ENCODE data around the gene FRMPD4.

The FRMPD4 gene

GRCh38 chrX:12309040-12309743 is 170.9 kb downstream of the FRMPD4 start:
- Histone ChIP-seq H3K9ac (ENCODE audit: low read depth, low read length) (no peak overlapping the region), H3K9me3 (ENCODE audit: insufficient read depth, low read depth, low read length) (no peaks in the 10 kb centered on the region), H3K36me3 (ENCODE audit: insufficient read depth, low read depth, low read length) (no peaks in the 10 kb centered on the region), H3K4me1 (ENCODE audit: insufficient read depth, low read length) (peaks cover 9% of the 10 kb centered on the region), H3K27ac (ENCODE audit: low read length) (no peak overlapping the region), H3K4me3 (ENCODE audit: low read length) (no peak overlapping the region), H3K27me3 (ENCODE audit: insufficient read depth, low read length) (no peaks in the 10 kb centered on the region)

- Histone ChIP-seq H3K9me3 (ENCODE audit: insufficient read depth, low read depth, low read length) (no peaks in the 10 kb centered on the region), H3K4me3 (ENCODE audit: low read length) (no peak overlapping the region), H3K4me1 (ENCODE audit: insufficient read depth, low read length) (peaks cover 9% of the 10 kb centered on the region), H3K9ac (ENCODE audit: low read depth, low read length) (no peak overlapping the region), H3K36me3 (ENCODE audit: insufficient read depth, low read depth, low read length) (no peaks in the 10 kb centered on the region), H3K27me3 (ENCODE audit: insufficient read depth, low read length) (no peaks in the 10 kb centered on the region), H3K27ac (ENCODE audit: low read length) (no peak overlapping the region)
Observed at GRCh38 chrX:12309744-12310076, 171.4 kb downstream of the FRMPD4 start.

- Histone ChIP-seq H3K4me1 (ENCODE audit: insufficient read depth, low read length) (peaks cover 4% of the 10 kb centered on the region; the same call in 1 of the 2 replicates), H3K9me3 (ENCODE audit: insufficient read depth, low read depth, low read length) (no peaks in the 10 kb centered on the region), H3K27ac (ENCODE audit: low read length) (no peak overlapping the region), H3K36me3 (ENCODE audit: insufficient read depth, low read depth, low read length) (no peaks in the 10 kb centered on the region), H3K4me3 (ENCODE audit: low read length) (no peak overlapping the region), H3K9ac (ENCODE audit: low read depth, low read length) (no peak overlapping the region), H3K27me3 (ENCODE audit: insufficient read depth, low read length) (no peaks in the 10 kb centered on the region)
Observed at GRCh38 chrX:12314651-12315050, 176.4 kb downstream of the FRMPD4 start.

GRCh38 chrX:12315526-12315925 is 177.3 kb downstream of the FRMPD4 start:
- H3K36me3 ChIP-seq (ENCODE audit: insufficient read depth, low read depth, low read length) = no peaks in the 10 kb centered on the region
- no peak overlapping the region for H3K9ac ChIP-seq (ENCODE audit: low read depth, low read length)
- no peak overlapping the region for H3K4me3 ChIP-seq (ENCODE audit: low read length)
- no peak overlapping the region for H3K27ac ChIP-seq (ENCODE audit: low read length)
- H3K4me1 ChIP-seq (ENCODE audit: insufficient read depth, low read length) = 0 out of 2 replicates have a peak, but pooled peaks cover 3% of the 10 kb centered on the region
- H3K27me3 ChIP-seq (ENCODE audit: insufficient read depth, low read length) = no peaks in the 10 kb centered on the region
- H3K9me3 ChIP-seq (ENCODE audit: insufficient read depth, low read depth, low read length) = no peaks in the 10 kb centered on the region

GRCh38 chrX:12319003-12319519 is 180.8 kb downstream of the FRMPD4 start:
- H3K36me3 ChIP-seq (ENCODE audit: insufficient read depth, low read depth, low read length) = no peaks in the 10 kb centered on the region
- H3K9me3 ChIP-seq (ENCODE audit: insufficient read depth, low read depth, low read length) = no peaks in the 10 kb centered on the region
- H3K27ac ChIP-seq (ENCODE audit: low read length) = no peak overlapping the region
- H3K4me3 ChIP-seq (ENCODE audit: low read length) = no peak overlapping the region
- H3K27me3 ChIP-seq (ENCODE audit: insufficient read depth, low read length) = no peaks in the 10 kb centered on the region
- H3K9ac ChIP-seq (ENCODE audit: low read depth, low read length) = no peak overlapping the region
- no peaks in the 10 kb centered on the region for H3K4me1 ChIP-seq (ENCODE audit: insufficient read depth, low read length)

- Histone ChIP-seq H3K27ac (ENCODE audit: low read length) (no peak overlapping the region), H3K9me3 (ENCODE audit: insufficient read depth, low read depth, low read length) (no peaks in the 10 kb centered on the region), H3K27me3 (ENCODE audit: insufficient read depth, low read length) (no peaks in the 10 kb centered on the region), H3K4me1 (ENCODE audit: insufficient read depth, low read length) (no peaks in the 10 kb centered on the region), H3K9ac (ENCODE audit: low read depth, low read length) (no peak overlapping the region), H3K36me3 (ENCODE audit: insufficient read depth, low read depth, low read length) (no peaks in the 10 kb centered on the region), H3K4me3 (ENCODE audit: low read length) (no peak overlapping the region)
Observed at GRCh38 chrX:12319992-12320391, 181.7 kb downstream of the FRMPD4 start.

GRCh38 chrX:12322031-12322430 is 183.8 kb downstream of the FRMPD4 start:
- no peak overlapping the region for H3K4me3 ChIP-seq (ENCODE audit: low read length)
- H3K27me3 ChIP-seq (ENCODE audit: insufficient read depth, low read length) = no peaks in the 10 kb centered on the region
- H3K27ac ChIP-seq (ENCODE audit: low read length) = no peak overlapping the region
- H3K4me1 ChIP-seq (ENCODE audit: insufficient read depth, low read length) = no peaks in the 10 kb centered on the region
- no peaks in the 10 kb centered on the region for H3K36me3 ChIP-seq (ENCODE audit: insufficient read depth, low read depth, low read length)
- H3K9ac ChIP-seq (ENCODE audit: low read depth, low read length) = no peak overlapping the region
- no peaks in the 10 kb centered on the region for H3K9me3 ChIP-seq (ENCODE audit: insufficient read depth, low read depth, low read length)

- Histone ChIP-seq H3K4me3 (ENCODE audit: low read length) (no peak overlapping the region), H3K36me3 (ENCODE audit: insufficient read depth, low read depth, low read length) (no peaks in the 10 kb centered on the region), H3K27me3 (ENCODE audit: insufficient read depth, low read length) (no peaks in the 10 kb centered on the region), H3K27ac (ENCODE audit: low read length) (no peak overlapping the region), H3K4me1 (ENCODE audit: insufficient read depth, low read length) (no peaks in the 10 kb centered on the region), H3K9me3 (ENCODE audit: insufficient read depth, low read depth, low read length) (no peaks in the 10 kb centered on the region), H3K9ac (ENCODE audit: low read depth, low read length) (no peak overlapping the region)
Observed at GRCh38 chrX:12325171-12325570, 186.9 kb downstream of the FRMPD4 start.

- Histone ChIP-seq H3K36me3 (ENCODE audit: insufficient read depth, low read depth, low read length) (no peaks in the 10 kb centered on the region), H3K4me3 (ENCODE audit: low read length) (no peak overlapping the region), H3K27me3 (ENCODE audit: insufficient read depth, low read length) (no peaks in the 10 kb centered on the region), H3K9me3 (ENCODE audit: insufficient read depth, low read depth, low read length) (no peaks in the 10 kb centered on the region), H3K27ac (ENCODE audit: low read length) (no peak overlapping the region), H3K4me1 (ENCODE audit: insufficient read depth, low read length) (no peaks in the 10 kb centered on the region), H3K9ac (ENCODE audit: low read depth, low read length) (no peak overlapping the region)
Observed at GRCh38 chrX:12327836-12328235, 189.6 kb downstream of the FRMPD4 start.

- Histone ChIP-seq H3K4me3 (ENCODE audit: low read length) (no peak overlapping the region), H3K9ac (ENCODE audit: low read depth, low read length) (no peak overlapping the region), H3K9me3 (ENCODE audit: insufficient read depth, low read depth, low read length) (no peaks in the 10 kb centered on the region), H3K27ac (ENCODE audit: low read length) (no peak overlapping the region), H3K27me3 (ENCODE audit: insufficient read depth, low read length) (no peaks in the 10 kb centered on the region), H3K4me1 (ENCODE audit: insufficient read depth, low read length) (no peaks in the 10 kb centered on the region), H3K36me3 (ENCODE audit: insufficient read depth, low read depth, low read length) (no peaks in the 10 kb centered on the region)
Observed at GRCh38 chrX:12329476-12329875, 191.2 kb downstream of the FRMPD4 start.

- no peak overlapping the region for H3K9ac ChIP-seq (ENCODE audit: low read depth, low read length)
- no peak overlapping the region for H3K27ac ChIP-seq (ENCODE audit: low read length)
- H3K27me3 ChIP-seq (ENCODE audit: insufficient read depth, low read length) = no peaks in the 10 kb centered on the region
- no peak overlapping the region for H3K4me3 ChIP-seq (ENCODE audit: low read length)
- H3K9me3 ChIP-seq (ENCODE audit: insufficient read depth, low read depth, low read length) = no peaks in the 10 kb centered on the region
- H3K4me1 ChIP-seq (ENCODE audit: insufficient read depth, low read length) = no peaks in the 10 kb centered on the region
- H3K36me3 ChIP-seq (ENCODE audit: insufficient read depth, low read depth, low read length) = no peaks in the 10 kb centered on the region
Observed at GRCh38 chrX:12330841-12331240, 192.6 kb downstream of the FRMPD4 start.

- no peak overlapping the region for H3K4me3 ChIP-seq (ENCODE audit: low read length)
- no peaks in the 10 kb centered on the region for H3K4me1 ChIP-seq (ENCODE audit: insufficient read depth, low read length)
- no peaks in the 10 kb centered on the region for H3K27me3 ChIP-seq (ENCODE audit: insufficient read depth, low read length)
- no peaks in the 10 kb centered on the region for H3K36me3 ChIP-seq (ENCODE audit: insufficient read depth, low read depth, low read length)
- no peaks in the 10 kb centered on the region for H3K9me3 ChIP-seq (ENCODE audit: insufficient read depth, low read depth, low read length)
- H3K27ac ChIP-seq (ENCODE audit: low read length) = no peak overlapping the region
- no peak overlapping the region for H3K9ac ChIP-seq (ENCODE audit: low read depth, low read length)
Observed at GRCh38 chrX:12332786-12333347, 194.6 kb downstream of the FRMPD4 start.
